Glutamatergic neuron (in vitro differentiated cells): ENCODE data around the gene USF3. TPM values are rescaled to one million over a fixed set of nuclear protein-coding genes. Genes with fewer than 3 reads are reported as not detected.

ENCODE experiments used
- DNase-seq: peaks from one replicate; pipeline ENCODE4 v3.0.0; 2022
- H3K27ac Mint-ChIP-seq: one replicate; pipeline ENCODE4 v1.8.0; 2020; ENCODE audit warnings: mild to moderate bottlenecking, mixed read lengths, inconsistent platforms; ENCODE audit not compliant: unreplicated experiment
- H3K27me3 Mint-ChIP-seq: one replicate; pipeline ENCODE4 v1.8.0; 2020; ENCODE audit warnings: mild to moderate bottlenecking, moderate library complexity, mixed read lengths, inconsistent platforms; ENCODE audit not compliant: unreplicated experiment
- H3K36me3 Mint-ChIP-seq: one replicate; pipeline ENCODE4 v1.8.0; 2020; ENCODE audit warnings: mild to moderate bottlenecking, mixed read lengths, inconsistent platforms; ENCODE audit not compliant: unreplicated experiment
- H3K4me1 Mint-ChIP-seq: one replicate; pipeline ENCODE4 v1.8.0; 2020; ENCODE audit warnings: mild to moderate bottlenecking, low read depth, mixed read lengths, inconsistent platforms; ENCODE audit not compliant: unreplicated experiment
- H3K4me3 Mint-ChIP-seq: one replicate; pipeline ENCODE4 v1.8.0; 2020; ENCODE audit warnings: mild to moderate bottlenecking, mixed read lengths, inconsistent platforms; ENCODE audit not compliant: unreplicated experiment
- H3K9me3 Mint-ChIP-seq: one replicate; pipeline ENCODE4 v1.8.0; 2020; ENCODE audit warnings: mild to moderate bottlenecking, moderate library complexity, mixed read lengths, inconsistent platforms; ENCODE audit not compliant: unreplicated experiment
- total RNA-seq: library from RNA; stranded (reverse); fragmentation: NEBNext Ultra II Directional; extraction: Animal tissue kit (Norgen Biotek cat#: 25700); gene quantifications from one replicate; pipeline ENCODE4 v1.2.1, GENCODE V29; 2021; ENCODE audit not compliant: unreplicated experiment
- TF ChIP-seq, protein P1 (sequence below): fragments of 200-600 bp; sonication (generic); IDR thresholded peaks from one replicate; pipeline ENCODE4 v1.5.0; 2021; ENCODE audit not compliant: partially characterized antibody, unreplicated experiment

USF3 gene
- total RNA-seq, 1 donor from 2014 or later, result 14.9 TPM

- Mint-ChIP-seq H3K9me3 (no peaks in the 10 kb centered on the region), H3K36me3 (no peaks in the 10 kb centered on the region), H3K27me3 (no peaks in the 10 kb centered on the region), H3K27ac (no peak overlapping the region), H3K4me1 (no peaks in the 10 kb centered on the region), H3K4me3 (no peak overlapping the region)
- no peak for DNase-seq
- TF ChIP-seq, protein P1, sequence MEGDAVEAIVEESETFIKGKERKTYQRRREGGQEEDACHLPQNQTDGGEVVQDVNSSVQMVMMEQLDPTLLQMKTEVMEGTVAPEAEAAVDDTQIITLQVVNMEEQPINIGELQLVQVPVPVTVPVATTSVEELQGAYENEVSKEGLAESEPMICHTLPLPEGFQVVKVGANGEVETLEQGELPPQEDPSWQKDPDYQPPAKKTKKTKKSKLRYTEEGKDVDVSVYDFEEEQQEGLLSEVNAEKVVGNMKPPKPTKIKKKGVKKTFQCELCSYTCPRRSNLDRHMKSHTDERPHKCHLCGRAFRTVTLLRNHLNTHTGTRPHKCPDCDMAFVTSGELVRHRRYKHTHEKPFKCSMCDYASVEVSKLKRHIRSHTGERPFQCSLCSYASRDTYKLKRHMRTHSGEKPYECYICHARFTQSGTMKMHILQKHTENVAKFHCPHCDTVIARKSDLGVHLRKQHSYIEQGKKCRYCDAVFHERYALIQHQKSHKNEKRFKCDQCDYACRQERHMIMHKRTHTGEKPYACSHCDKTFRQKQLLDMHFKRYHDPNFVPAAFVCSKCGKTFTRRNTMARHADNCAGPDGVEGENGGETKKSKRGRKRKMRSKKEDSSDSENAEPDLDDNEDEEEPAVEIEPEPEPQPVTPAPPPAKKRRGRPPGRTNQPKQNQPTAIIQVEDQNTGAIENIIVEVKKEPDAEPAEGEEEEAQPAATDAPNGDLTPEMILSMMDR, result no peak
Measured at GRCh38 chr3:113728661-113729060, 32.2 kb upstream of the USF3 start.

- TF ChIP-seq, protein P1, result no peak
- H3K27ac Mint-ChIP-seq, result no peak overlapping the region
Measured at GRCh38 chr3:113721636-113722035, 25.2 kb upstream of the USF3 start.

GRCh38 chr3:113719758-113720157 lies 23.3 kb upstream of the USF3 start:
- no peaks in the 10 kb centered on the region for H3K27me3 Mint-ChIP-seq
- no peak overlapping the region for H3K27ac Mint-ChIP-seq
- TF ChIP-seq, protein P1, result no peak
- no peak overlapping the region for H3K4me3 Mint-ChIP-seq
- no peak for DNase-seq
- no peaks in the 10 kb centered on the region for H3K4me1 Mint-ChIP-seq
- H3K9me3 Mint-ChIP-seq, result no peaks in the 10 kb centered on the region
- H3K36me3 Mint-ChIP-seq, result no peaks in the 10 kb centered on the region

More at GRCh38 chr3:113721636-113722035, 25.2 kb upstream of the USF3 start:
- no peaks in the 10 kb centered on the region for H3K9me3 Mint-ChIP-seq
- H3K4me1 Mint-ChIP-seq, result no peaks in the 10 kb centered on the region
- H3K27me3 Mint-ChIP-seq, result no peaks in the 10 kb centered on the region
- H3K4me3 Mint-ChIP-seq, result no peak overlapping the region
- DNase-seq, result no peak
- no peaks in the 10 kb centered on the region for H3K36me3 Mint-ChIP-seq

- TF ChIP-seq, protein P1, result no peak
- no peak for DNase-seq
- no peaks in the 10 kb centered on the region for H3K9me3 Mint-ChIP-seq
- H3K27ac Mint-ChIP-seq, result no peak overlapping the region
- no peaks in the 10 kb centered on the region for H3K27me3 Mint-ChIP-seq
- no peak overlapping the region for H3K4me3 Mint-ChIP-seq
- no peaks in the 10 kb centered on the region for H3K4me1 Mint-ChIP-seq
- no peaks in the 10 kb centered on the region for H3K36me3 Mint-ChIP-seq
Measured at GRCh38 chr3:113719294-113719693, 22.9 kb upstream of the USF3 start.

- H3K27me3 Mint-ChIP-seq, result no peaks in the 10 kb centered on the region
- no peak overlapping the region for H3K27ac Mint-ChIP-seq
- no peaks in the 10 kb centered on the region for H3K4me1 Mint-ChIP-seq
- TF ChIP-seq, protein P1, result no peak
- H3K9me3 Mint-ChIP-seq, result no peaks in the 10 kb centered on the region
- H3K36me3 Mint-ChIP-seq, result no peaks in the 10 kb centered on the region
- H3K4me3 Mint-ChIP-seq, result no peak overlapping the region
- DNase-seq, result no peak
Measured at GRCh38 chr3:113717818-113718217, 21.4 kb upstream of the USF3 start.
